ENCODE data around the gene NKX3-2. TPM values are rescaled to one million over a fixed set of nuclear protein-coding genes. Genes with fewer than 3 reads are reported as not detected.
A peak's percentile ranks its signal among the peaks of the same experiment; 100 is the strongest.

Gene NKX3-2
- total and polyA plus RNA-seq, 12 donors = 0.06 to 0.50 (median 0.24) TPM; not detected in 5

DNA sequence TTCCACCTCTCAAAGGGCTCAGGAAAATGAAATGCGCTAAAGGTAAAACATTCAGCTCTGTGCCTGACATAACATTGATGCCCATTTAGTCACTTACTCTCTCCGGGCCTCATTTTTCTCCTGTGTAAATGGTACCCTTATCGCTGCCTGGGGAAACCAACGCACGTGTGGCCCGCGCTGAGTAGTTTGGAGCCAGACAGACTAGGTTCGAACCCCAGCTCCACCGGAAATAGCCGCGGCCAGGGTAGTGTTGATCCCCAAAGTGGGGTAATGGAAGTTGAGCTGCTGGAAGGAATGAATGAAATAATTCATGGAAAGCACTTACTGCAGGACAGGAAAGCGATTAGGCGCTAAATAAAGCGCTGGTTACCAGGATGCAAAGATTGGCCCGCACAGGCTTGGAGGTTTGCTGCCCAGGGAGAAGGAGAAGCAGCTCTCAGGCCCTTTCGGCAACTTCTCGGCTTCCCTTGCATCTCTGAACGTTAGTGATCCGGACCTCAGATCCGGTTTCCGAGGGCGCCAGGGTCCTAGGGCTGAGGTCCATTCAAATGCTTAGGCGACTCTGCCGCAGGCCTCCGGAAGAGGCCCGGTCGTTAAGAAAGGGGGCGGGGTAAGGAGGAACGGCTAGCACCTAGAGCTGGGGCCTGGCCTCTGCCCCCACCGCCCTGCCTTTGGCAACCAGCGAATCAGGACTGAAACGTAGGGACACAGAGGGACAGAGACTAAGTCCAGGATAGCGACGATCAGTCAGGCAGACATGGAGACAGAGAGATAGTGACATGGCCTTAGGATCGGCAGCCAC, 13.3 kb downstream of the NKX3-2 start:
- peaks cover 88% of the 10 kb centered on the region for H3K27me3 ChIP-seq
- H3K27ac ChIP-seq = no peak overlapping the region
- H3K9me3 ChIP-seq (replicated peaks in 1 of 3) = no peaks in the 10 kb centered on the region
- peak in 1 of 7 donors; percentile 14 for DNase-seq
- intact Hi-C loops (cut with DNase I) = no loop called here
- H3K36me3 ChIP-seq (replicated peaks in 1 of 2) = no peaks in the 10 kb centered on the region
- H3K4me1 ChIP-seq (replicated peaks in 1 of 2) = no peaks in the 10 kb centered on the region
- no peak overlapping the region for H3K4me3 ChIP-seq
- WGBS, 4 donors = 7 to 9% (median 8%) methylated on average over 28 to 35 of the region's 35 CpGs
- no peak for TF ChIP-seq POLR2A (IDR thresholded peaks at IDR 0.05)
- TF ChIP-seq, protein P1, sequence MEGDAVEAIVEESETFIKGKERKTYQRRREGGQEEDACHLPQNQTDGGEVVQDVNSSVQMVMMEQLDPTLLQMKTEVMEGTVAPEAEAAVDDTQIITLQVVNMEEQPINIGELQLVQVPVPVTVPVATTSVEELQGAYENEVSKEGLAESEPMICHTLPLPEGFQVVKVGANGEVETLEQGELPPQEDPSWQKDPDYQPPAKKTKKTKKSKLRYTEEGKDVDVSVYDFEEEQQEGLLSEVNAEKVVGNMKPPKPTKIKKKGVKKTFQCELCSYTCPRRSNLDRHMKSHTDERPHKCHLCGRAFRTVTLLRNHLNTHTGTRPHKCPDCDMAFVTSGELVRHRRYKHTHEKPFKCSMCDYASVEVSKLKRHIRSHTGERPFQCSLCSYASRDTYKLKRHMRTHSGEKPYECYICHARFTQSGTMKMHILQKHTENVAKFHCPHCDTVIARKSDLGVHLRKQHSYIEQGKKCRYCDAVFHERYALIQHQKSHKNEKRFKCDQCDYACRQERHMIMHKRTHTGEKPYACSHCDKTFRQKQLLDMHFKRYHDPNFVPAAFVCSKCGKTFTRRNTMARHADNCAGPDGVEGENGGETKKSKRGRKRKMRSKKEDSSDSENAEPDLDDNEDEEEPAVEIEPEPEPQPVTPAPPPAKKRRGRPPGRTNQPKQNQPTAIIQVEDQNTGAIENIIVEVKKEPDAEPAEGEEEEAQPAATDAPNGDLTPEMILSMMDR (IDR thresholded peaks at IDR 0.05) = no peak

DNA sequence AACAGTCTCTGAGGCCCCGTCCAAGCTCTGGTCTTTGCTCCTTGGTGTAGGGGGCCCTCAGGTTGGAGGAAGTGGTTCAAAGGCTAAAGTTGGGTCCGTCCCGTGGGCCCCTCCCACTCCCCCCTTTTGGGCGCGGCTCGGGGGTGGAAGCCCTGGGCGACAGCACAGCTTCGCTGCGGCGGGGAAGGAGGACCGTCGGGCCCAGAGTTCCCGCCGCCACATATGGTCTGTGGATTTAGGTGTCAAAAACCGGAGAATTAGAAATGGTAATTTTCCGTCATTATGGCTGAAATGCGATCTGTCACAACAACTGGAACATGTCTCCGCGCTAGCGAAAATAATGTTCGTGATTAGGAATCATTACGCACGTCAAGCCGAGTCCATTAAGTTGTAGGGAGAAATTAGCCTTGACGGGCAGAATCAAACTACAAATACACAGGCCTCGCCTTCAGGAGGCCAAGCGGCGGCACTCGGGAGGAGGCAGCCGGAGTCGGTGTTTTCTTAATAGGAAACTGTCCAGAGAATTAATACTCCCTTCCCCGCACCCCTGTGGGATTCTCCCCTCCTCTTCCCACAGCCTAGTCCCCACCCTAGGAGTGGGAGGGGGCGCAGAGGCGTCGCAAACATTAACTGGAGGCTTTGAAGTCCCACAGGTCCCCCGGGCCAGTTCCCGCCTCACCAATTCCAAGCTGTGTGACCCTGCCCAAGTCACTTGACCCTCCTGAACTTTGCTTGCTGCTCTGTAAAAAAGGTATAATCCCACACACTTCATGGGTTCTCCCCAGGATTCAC, 15.0 kb downstream of the NKX3-2 start:
- DNase-seq = peak in 1 of 7 donors; percentile 37
- Histone ChIP-seq H3K36me3 (replicated peaks in 1 of 2) (no peaks in the 10 kb centered on the region), H3K4me3 (no peak overlapping the region), H3K27ac (no peak overlapping the region), H3K4me1 (replicated peaks in 1 of 2) (no peaks in the 10 kb centered on the region), H3K9me3 (replicated peaks in 1 of 3) (no peaks in the 10 kb centered on the region), H3K27me3 (peaks cover 88% of the 10 kb centered on the region)
- intact Hi-C loops (cut with DNase I) = no loop called here
- TF ChIP-seq, protein P1 (IDR thresholded peaks at IDR 0.05) = no peak
- no peak for TF ChIP-seq POLR2A (IDR thresholded peaks at IDR 0.05)
- 9 to 13% (median 10%) methylated on average over 22 to 37 of the region's 37 CpGs for WGBS, 4 donors

DNA sequence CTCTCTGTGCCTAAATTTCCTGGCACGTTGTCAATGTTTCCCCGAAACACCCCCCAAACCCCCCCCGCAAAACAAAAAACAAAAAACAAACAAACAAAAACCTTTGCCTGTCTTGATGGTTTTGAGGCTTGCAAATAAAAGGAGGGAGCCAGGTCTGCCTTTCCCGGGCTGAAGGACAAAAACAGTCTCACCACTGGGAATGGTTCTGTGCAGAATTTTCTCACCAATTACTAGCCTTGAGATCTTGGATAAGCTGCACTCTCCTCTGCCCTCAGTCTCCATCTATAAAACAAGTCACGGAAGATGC, 15.5 kb downstream of the NKX3-2 start:
- no peaks in the 10 kb centered on the region for H3K4me1 ChIP-seq (replicated peaks in 1 of 2)
- no peaks in the 10 kb centered on the region for H3K9me3 ChIP-seq (replicated peaks in 1 of 3)
- no peak for TF ChIP-seq POLR2A (IDR thresholded peaks at IDR 0.05)
- TF ChIP-seq, protein P1 (IDR thresholded peaks at IDR 0.05) = no peak
- H3K27ac ChIP-seq = no peak overlapping the region
- 6 to 9% (median 8%) methylated on average over 4 to 5 of the region's 5 CpGs for WGBS, 4 donors
- DNase-seq = no peak
- H3K36me3 ChIP-seq (replicated peaks in 1 of 2) = no peaks in the 10 kb centered on the region
- H3K27me3 ChIP-seq = peaks cover 88% of the 10 kb centered on the region
- intact Hi-C loops (cut with DNase I) = no loop called here
- H3K4me3 ChIP-seq = no peak overlapping the region

DNA sequence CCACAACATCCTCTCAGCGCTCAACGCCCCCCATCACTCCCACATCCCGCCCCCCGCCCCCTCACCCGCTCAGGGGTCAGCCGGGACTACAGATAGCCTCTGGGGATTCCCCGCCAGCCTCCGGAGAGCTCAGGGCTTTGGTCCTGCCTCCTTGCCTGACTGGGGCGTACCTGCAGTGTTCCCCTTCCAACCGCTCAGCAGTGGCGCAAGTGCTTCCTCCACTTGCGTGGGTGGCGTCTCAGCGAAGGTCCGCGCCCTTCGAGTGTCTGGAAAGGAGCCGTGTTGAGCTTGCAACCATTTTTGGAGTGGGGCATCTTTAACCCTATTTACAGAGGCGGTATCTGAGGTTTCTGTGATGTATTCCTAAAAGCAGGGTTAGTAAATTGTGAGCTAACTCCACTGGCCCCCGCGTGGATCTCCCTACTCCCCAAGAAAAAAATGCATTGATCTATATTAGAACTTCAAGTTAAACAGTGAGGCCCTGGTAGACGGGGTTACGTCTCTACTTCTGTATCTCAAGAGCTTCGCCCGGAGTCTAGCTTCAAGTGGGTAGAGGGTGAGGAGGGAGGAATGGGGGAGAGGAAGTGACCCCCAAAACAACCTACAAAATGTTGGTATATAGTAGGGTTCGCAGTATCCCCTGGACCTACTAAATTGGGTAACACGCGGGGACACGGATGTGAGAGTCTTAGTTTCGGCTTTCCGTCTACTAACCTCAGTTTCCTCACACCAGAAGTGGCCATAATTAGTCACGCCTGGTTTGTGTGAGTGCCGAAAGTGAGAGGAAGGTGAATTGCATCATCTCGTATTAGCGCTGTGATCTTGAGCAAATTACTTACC, 16.1 kb downstream of the NKX3-2 start:
- no peak overlapping the region for H3K4me3 ChIP-seq
- TF ChIP-seq POLR2A (IDR thresholded peaks at IDR 0.05) = no peak
- TF ChIP-seq, protein P1 (IDR thresholded peaks at IDR 0.05) = no peak
- H3K9me3 ChIP-seq (replicated peaks in 1 of 3) = no peaks in the 10 kb centered on the region
- intact Hi-C loops (cut with DNase I) = no loop called here
- no peak overlapping the region for H3K27ac ChIP-seq
- no peaks in the 10 kb centered on the region for H3K4me1 ChIP-seq (replicated peaks in 1 of 2)
- no peaks in the 10 kb centered on the region for H3K36me3 ChIP-seq (replicated peaks in 1 of 2)
- peaks cover 91% of the 10 kb centered on the region for H3K27me3 ChIP-seq
- peak in 1 of 7 donors; percentile 27 for DNase-seq
- 5 to 9% (median 7%) methylated on average over 18 to 35 of the region's 35 CpGs for WGBS, 4 donors
